ENCODE results near the gene CS.
"Not testable (repeated sequence)": the region's sequence is repeated elsewhere in the genome, so short reads cannot be mapped to it uniquely, and the experiment has no call there.

Gene CS

DNA sequence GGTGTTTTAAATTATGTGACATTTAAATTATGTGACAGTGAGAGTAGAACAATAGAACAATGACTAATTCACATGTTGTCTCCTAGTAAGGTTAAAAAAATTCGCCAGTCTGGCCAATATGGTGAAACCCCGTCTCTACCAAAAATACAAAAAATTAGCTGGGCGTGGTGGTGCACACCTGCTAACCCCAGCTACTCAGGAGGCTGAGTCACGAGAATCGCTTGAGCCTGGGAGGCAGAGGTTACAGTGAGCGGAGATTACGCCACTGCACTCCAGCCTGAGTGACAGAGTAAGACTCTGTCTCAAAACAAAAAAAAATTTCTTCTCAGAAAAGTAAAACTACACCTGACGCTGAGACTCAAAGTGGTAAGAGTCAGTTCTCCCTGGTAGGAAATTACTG, 2.7 kb downstream of the CS start:
- no peak for DNase-seq (ENCODE audit: extremely low read depth, low read depth)
- no peak overlapping the region for H3K4me3 ChIP-seq (replicated peaks; ENCODE audit: low read depth, low read length)
- TF ChIP-seq, protein P1, sequence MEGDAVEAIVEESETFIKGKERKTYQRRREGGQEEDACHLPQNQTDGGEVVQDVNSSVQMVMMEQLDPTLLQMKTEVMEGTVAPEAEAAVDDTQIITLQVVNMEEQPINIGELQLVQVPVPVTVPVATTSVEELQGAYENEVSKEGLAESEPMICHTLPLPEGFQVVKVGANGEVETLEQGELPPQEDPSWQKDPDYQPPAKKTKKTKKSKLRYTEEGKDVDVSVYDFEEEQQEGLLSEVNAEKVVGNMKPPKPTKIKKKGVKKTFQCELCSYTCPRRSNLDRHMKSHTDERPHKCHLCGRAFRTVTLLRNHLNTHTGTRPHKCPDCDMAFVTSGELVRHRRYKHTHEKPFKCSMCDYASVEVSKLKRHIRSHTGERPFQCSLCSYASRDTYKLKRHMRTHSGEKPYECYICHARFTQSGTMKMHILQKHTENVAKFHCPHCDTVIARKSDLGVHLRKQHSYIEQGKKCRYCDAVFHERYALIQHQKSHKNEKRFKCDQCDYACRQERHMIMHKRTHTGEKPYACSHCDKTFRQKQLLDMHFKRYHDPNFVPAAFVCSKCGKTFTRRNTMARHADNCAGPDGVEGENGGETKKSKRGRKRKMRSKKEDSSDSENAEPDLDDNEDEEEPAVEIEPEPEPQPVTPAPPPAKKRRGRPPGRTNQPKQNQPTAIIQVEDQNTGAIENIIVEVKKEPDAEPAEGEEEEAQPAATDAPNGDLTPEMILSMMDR (IDR thresholded peaks at IDR 0.05; ENCODE audit: low read depth, low read length, missing control alignments): no peak

DNA sequence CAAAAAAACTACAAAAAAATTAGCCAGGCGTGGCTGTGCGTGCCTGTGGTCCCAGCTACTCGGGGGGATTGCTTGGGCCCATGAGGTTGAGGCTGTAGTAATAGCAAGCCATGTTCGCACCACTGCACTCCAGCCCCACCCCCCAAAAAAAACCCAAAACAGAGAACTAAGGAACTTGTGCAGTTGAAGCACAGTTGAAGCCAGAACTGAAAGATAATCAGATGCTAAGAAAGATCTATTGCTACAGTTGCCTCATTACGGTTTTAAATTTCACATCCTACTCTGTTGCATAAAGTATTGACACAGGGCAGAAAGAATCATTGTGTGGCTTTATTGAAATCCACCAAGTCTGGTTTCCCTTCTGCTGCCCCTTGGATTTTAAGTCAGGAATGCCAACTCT, 3.8 kb downstream of the CS start:
- no peak overlapping the region for H3K4me3 ChIP-seq (replicated peaks; ENCODE audit: low read depth, low read length)
- DNase-seq (ENCODE audit: extremely low read depth, low read depth): no peak
- TF ChIP-seq, protein P1 (IDR thresholded peaks at IDR 0.05; ENCODE audit: low read depth, low read length, missing control alignments): no peak

DNA sequence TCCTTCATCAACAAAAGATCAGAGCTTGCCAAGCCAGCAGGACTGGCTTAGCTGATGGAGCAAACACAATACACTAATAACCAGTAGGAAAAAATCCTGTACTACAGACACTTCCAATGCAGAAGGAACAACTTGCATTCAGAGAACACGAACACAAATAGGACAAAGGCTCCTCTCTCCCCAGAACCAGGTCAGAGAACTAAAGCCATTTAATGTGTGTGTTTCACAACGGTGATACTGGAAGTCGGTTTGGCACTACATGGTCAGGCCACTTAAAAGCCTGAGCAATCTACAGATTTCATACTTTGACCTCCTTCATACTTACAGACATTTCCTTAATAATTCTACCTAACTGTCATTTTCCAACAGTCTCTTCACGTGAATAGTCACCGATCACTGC, 6.3 kb downstream of the CS start:
- TF ChIP-seq, protein P1 (IDR thresholded peaks at IDR 0.05; ENCODE audit: low read depth, low read length, missing control alignments): no peak
- H3K4me3 ChIP-seq (replicated peaks; ENCODE audit: low read depth, low read length): no peak overlapping the region
- no peak for DNase-seq (ENCODE audit: extremely low read depth, low read depth)

DNA sequence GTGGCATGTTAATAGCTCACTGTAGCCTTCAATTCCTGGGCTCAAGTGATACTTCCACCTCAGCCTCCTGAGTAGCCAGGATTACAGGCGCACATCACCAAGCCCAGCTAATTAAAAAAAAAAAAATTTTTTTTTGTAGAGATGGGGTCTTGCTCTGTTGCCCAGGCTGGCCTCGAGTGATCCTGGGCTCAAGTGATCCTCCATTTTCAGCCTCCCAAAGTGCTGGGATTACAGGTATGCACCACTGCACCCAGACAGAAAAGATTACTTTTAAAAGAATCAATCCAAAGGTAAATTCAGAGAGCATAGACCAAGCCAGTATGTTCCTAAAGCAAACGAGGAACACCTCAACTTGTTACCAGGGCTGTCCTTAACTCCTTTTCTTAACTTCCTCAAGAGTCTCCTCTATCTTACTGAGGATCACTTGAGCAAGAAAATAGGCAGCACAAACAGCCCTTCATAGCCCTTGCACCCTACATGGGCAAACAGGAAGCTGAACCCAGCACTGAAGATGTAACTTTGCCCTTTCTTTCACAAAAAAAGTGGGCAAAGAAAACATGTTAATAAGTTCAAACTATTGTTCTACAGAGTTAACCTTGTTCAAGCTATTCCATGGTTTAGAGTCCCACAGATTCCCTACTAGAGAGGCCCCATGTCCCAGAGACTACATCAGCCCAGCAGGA, 11.3 kb downstream of the CS start:
- TF ChIP-seq, protein P1 (IDR thresholded peaks at IDR 0.05; ENCODE audit: low read depth, low read length, missing control alignments): no peak
- no peak overlapping the region for H3K4me3 ChIP-seq (replicated peaks; ENCODE audit: low read depth, low read length)
- DNase-seq (ENCODE audit: extremely low read depth, low read depth): no peak

DNA sequence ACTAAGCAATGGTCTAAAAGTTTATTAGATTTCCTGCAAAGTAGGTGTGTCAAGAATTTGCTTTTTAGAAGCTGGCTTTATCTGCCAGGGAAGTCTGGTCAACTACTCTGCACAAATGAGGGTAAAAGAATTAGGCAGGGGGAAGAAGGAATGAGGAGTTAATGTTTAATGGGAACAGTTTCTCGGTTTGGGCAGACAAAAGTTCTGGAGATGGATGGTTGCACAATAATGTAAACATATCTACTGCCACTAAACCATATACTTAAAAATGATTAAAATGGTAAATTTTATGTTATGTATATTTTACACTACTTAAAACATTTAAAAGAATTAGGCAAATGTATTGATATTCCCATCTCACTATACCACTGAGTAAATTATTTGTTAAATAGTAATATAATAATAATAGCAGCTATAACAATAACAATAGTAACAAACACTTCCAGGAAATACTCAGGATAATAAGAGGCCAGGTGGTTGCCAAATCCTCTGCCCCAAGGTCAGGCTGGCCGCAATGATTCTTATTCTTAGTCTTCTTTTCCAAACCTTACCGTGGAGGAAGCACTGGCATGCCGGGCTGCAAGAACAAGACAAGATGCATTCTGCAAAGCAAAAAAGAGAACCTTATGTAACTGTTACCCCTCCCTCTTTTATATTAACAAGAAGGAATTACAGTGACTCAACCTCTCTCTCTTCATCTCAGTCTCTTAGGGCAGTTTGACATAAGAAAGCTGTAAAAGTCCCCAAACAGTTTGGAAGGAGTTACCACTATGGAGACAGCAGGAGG, 13.9 kb downstream of the CS start:
- no peak overlapping the region for H3K4me3 ChIP-seq (replicated peaks; ENCODE audit: low read depth, low read length)
- DNase-seq (ENCODE audit: extremely low read depth, low read depth): no peak
- TF ChIP-seq, protein P1 (IDR thresholded peaks at IDR 0.05; ENCODE audit: low read depth, low read length, missing control alignments): no peak

DNA sequence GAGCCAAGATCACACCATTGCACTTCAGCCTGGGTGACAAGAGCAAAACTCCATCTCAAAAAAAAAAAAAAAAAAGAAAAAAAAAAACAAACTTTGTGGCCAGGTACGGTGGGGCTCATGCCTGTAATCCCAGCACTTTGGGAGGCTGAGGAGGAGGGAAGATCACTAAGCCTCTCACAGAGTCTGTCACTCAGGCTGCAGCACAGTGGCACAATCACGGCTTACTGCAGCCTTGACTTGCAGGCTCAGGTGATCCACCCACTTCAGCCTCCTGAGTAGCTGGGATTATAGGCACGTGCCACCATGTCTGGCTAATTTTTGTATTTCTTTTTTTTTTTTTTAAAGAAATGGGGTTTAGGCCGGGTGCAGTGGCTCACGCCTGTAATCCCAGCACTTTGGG, 15.9 kb downstream of the CS start:
- DNase-seq (ENCODE audit: extremely low read depth, low read depth): not testable (repeated sequence)

DNA sequence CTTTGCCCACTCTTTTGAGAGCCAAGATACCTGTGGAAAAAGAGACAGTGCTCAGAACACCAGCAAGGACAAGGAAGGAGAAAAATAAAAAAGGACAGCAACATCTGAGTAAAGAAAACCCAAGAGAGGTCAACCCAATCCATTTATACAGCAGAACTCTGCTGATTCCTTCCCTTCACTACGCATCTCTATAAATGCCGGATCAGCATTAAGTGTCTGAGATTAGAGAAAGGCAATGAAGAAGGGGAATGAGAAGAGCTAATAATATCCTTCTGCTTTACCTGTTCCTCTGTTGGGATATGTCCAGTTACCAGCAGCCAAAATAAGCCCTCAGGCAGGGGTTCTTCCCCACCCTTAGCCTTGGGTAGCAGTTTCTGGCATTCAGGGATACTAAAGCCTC, 17.6 kb downstream of the CS start:
- H3K4me3 ChIP-seq (replicated peaks; ENCODE audit: low read depth, low read length): no peak overlapping the region
- no peak for DNase-seq (ENCODE audit: extremely low read depth, low read depth)
- TF ChIP-seq, protein P1 (IDR thresholded peaks at IDR 0.05; ENCODE audit: low read depth, low read length, missing control alignments): no peak

More for the DNA sequence above, 15.9 kb downstream of the CS start:
- not testable (repeated sequence) for H3K4me3 ChIP-seq (replicated peaks; ENCODE audit: low read depth, low read length)
